ENCODE results near the gene NUDT4B. TPM values are rescaled to one million over a fixed set of nuclear protein-coding genes. Genes with fewer than 3 reads are reported as not detected.
"Not testable (repeated sequence)": the region's sequence is repeated elsewhere in the genome, so short reads cannot be mapped to it uniquely, and the experiment has no call there.

NUDT4B gene
- total RNA-seq, 1 experiment from 2014 or later: 1.7 TPM

DNA sequence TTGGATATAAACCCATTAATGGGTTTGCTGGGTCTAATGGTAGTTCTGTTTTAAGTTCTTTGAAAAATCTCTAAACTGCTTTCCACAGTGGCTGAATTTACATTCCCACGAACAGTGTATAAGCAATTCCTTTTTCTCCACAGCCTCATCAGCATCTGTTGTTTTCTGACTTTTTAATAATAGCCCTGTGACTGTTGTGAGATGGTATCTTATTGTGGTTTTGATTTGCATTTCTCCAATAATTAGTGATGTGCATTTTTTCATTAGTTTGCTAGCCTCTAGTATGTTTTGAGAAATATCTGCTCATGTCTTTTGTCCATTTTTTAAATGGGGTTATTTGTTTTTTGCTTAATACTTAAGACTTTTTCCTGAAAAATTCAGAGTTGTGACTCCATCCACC lies 31.8 kb downstream of the NUDT4B start:
- H3K27me3 Mint-ChIP-seq (ENCODE audit: unreplicated experiment); BruUV-seq (replicated peaks); DNase-seq; H3K4me1 Mint-ChIP-seq (ENCODE audit: low read depth, unreplicated experiment); H3K36me3 Mint-ChIP-seq (ENCODE audit: insufficient read depth, unreplicated experiment); H3K9me3 Mint-ChIP-seq (ENCODE audit: low read depth, unreplicated experiment); H3K4me3 Mint-ChIP-seq (ENCODE audit: low read depth, unreplicated experiment); CTCF ChIA-PET; H3K27ac Mint-ChIP-seq (ENCODE audit: unreplicated experiment); intact Hi-C loops (cut with micrococcal nuclease; ENCODE audit: unreplicated experiment): not testable (repeated sequence)

DNA sequence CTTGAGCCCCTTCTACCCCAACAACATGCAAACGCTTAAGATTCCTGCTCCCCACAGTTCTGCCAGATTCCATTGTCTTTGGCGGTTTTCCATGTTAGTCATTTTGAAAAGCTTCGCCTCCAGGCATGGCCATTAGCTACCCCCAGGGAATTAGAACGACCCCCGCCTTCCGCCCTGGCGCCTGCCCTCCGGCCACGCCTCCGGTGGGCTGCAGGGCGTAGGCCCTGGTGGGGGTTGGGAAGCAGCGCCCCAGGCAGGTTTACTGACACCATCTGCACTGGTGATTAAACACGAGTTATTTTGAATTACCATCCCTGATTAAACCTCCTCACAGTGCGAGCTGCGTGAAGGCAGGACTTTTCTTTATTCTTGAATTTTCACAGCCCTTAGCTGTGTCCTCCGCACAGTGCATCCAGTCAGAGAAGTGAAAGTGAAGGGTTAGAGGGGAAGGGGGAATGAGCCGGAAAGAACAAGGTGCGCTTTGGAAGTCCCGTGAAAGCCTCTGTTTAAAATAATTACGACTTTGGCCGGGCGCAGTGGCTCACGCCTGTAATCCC lies 43.0 kb downstream of the NUDT4B start:
- H3K27me3 Mint-ChIP-seq (ENCODE audit: unreplicated experiment); H3K27ac Mint-ChIP-seq (ENCODE audit: unreplicated experiment); CTCF ChIA-PET; H3K36me3 Mint-ChIP-seq (ENCODE audit: insufficient read depth, unreplicated experiment); intact Hi-C loops (cut with micrococcal nuclease; ENCODE audit: unreplicated experiment); H3K4me3 Mint-ChIP-seq (ENCODE audit: low read depth, unreplicated experiment); BruUV-seq (replicated peaks); H3K4me1 Mint-ChIP-seq (ENCODE audit: low read depth, unreplicated experiment); DNase-seq; H3K9me3 Mint-ChIP-seq (ENCODE audit: low read depth, unreplicated experiment): not testable (repeated sequence)

DNA sequence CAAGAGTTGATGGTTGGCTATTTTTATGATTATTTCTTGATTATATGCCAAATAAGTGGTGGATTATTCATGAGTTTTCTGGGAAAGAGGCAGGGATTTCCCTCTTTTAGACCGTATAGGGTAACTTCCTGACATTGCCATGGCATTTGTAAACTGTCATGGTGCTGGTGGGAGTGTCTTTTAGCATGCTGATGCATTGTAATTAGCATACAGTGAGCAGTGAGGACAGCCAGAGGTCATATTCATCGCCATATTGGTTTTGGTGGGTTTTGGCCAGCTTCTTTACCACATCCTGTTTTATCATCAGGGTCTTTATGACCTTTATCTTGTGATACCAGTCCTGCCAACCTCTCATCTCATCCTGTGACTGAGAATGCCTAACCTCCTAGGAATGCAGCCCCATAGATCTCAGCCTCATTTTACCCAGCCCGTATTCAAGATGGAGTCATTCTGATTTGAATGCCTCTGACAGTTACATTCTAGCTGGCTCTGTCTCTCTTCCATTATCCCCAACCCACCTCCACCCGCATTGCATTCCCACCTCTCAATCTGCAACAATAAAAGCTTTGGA lies 45.3 kb downstream of the NUDT4B start:
- H3K27ac Mint-ChIP-seq (ENCODE audit: unreplicated experiment); intact Hi-C loops (cut with micrococcal nuclease; ENCODE audit: unreplicated experiment); H3K36me3 Mint-ChIP-seq (ENCODE audit: insufficient read depth, unreplicated experiment); CTCF ChIA-PET; H3K4me1 Mint-ChIP-seq (ENCODE audit: low read depth, unreplicated experiment); H3K9me3 Mint-ChIP-seq (ENCODE audit: low read depth, unreplicated experiment); H3K27me3 Mint-ChIP-seq (ENCODE audit: unreplicated experiment); H3K4me3 Mint-ChIP-seq (ENCODE audit: low read depth, unreplicated experiment); BruUV-seq (replicated peaks); DNase-seq: not testable (repeated sequence)

Other genes starting within 250 kb of the NUDT4B start
- 30.7 and 32.7 TPM in 2 replicates for gene NBPF14, start 152.8 kb upstream of the NUDT4B start, total RNA-seq (2022)
- 16.4 and 19.9 TPM in 2 replicates for gene PDE4DIP, start 95.7 kb downstream of the NUDT4B start, total RNA-seq (2022)

Data from Calu3 (cell line).